HG03135 (cell line): ENCODE data around the gene GAS6.
"Not testable (repeated sequence)": the region's sequence is repeated elsewhere in the genome, so short reads cannot be mapped to it uniquely, and the experiment has no call there.

Source experiments
- ATAC-seq: cut with Tn5 transposase; IDR thresholded peaks from one replicate; pipeline ENCODE4 v1.9.1; 2021; ENCODE audit warnings: mild to moderate bottlenecking, moderate library complexity; ENCODE audit not compliant: unreplicated experiment

GAS6 gene

DNA sequence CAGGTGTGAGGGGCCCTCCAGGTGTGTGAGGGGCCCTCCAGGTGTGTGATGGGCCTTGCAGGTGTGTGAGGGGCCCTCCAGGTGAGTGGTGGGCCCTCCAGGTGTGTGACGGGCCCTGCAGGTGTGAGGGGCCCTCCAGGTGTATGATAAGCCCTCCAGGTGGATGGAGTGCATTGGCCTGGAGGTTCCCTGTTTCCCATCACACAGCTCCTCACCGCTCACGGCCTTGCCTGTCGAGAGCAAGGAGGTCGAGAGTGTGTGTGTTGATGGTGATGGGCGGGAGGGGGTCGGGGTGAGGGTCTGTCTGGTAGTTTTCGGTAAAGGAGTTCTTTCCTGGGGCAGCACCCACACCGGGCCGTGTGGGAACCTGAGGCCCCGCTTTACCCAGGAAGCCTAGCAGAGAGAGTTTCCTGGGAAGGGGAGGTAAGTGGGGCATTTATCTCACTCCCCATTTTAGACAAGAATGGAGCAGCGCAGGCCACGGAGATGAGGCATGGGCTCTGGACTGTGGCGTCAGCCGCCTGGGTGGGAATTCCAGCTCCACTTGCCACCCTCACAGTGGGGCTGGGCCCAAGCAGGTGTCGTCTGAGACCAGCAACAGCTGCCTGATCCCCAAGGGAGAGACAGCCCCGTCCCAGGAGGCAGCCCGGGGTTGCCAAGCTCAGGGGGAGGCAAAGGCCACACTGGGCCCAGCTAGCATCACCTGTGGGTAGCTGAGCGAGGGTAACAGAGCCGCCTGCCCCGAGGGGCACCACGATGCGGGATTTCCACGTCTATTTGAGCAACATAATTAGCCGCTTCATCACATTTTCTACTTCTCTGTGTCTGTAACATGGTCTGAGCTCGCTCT lies 10.9 kb upstream of the GAS6 start:
- ATAC-seq, result no peak

DNA sequence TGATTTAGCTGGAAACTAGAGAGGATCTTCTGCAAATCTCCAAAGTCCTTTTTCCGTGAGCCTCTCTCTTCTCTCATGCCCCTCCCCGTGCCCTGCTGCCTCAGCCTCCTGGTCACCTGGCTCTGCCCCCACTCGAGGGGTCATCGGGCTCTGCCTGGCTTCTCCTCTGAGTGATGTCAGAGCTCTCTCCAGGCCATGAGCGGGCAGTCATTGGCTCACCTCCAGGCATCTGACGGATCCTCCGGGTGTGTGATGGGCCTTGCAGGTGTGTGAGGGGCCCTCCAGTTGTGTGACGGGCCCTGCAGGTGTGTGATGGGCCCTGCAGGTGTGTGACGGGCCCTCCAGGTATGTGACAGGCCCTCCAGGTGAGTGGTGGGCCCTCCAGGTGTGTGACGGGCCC lies 10.3 kb upstream of the GAS6 start:
- ATAC-seq, result no peak

DNA sequence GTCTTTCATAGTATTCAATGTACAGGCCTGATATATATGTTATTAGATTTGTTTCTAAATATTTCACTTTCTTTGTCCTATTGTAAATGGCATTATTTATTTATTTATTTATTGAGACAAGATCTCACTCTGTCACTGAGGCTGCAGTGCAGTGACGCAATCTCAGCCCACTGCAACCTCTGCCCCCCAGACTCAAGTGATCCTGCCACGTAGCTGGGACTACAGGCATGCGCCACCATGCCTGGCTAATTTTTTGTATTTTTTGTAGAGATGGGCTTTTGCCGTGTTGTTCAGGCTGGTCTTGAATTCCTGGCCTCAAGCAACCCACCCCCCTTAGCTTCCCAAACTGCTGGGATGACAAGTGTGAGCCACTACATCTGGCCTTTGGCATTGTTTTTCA lies 5.4 kb upstream of the GAS6 start:
- no peak for ATAC-seq

DNA sequence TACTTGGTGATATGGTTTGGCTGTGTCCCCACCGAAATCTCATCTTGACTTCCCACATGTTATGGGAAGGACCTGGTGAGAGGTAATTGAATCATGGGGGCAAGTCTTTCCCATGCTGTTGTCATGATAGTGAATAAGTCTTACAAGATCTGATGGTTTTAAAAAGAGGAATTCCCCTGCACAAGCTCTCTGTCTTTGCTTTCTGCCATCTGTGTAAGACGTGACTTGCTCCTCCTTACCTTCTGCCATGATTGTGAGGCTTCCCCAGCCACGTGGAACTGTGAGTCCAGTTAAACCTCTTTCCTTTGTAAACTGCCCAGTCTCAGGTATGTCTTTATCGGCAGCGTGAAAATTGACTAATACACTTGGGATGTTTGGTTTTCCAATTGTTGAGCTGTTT lies 4.0 kb upstream of the GAS6 start:
- not testable (repeated sequence) for ATAC-seq

DNA sequence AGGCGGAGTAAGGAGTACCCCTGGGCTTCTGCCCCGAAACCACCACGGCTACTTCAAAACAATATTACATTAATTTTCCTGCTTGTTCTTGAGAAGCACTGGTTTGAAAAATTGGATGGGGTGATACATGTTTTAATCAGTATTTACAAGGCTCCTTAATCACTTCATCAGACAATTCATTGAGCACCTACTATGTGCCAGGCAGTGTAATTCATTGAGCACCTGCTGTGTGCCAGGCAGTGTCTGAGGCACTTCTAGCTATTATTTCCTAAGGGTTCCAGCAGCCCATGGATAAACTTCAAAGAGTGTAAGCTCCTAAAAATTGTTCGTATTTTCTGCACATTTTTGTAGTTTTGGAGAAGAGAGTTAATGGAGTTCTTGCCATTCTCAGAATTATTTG lies 1.6 kb upstream of the GAS6 start:
- ATAC-seq, result no peak

DNA sequence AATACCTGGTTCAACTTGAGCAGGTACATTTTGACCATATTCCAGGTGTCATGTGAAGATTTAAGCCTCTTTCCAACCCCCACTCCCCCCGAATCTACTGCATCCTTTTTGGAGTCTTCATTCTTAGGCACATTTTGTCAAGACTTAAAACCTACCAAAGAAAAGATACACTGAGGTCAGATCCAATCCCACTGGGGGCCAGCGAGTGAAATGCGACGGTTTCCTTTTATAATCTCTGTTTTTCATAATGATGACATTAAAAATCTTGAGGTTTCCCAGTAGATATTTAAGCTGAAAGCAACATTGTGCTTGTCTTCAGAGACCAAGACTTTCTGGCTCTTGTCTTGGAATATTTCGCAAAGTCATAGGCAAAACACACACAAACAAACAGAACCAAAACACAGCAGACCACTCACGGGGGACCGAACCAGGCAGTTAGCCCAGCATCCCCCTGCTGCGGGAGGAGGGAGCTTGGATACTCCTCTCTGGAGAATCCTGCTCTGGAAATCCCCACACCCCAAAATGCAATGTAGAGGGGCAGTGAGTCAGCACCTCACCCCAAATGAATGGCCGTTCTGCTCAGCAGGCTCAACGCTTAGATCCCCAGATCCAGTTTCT lies 506 bp upstream of the GAS6 start:
- no peak for ATAC-seq

DNA sequence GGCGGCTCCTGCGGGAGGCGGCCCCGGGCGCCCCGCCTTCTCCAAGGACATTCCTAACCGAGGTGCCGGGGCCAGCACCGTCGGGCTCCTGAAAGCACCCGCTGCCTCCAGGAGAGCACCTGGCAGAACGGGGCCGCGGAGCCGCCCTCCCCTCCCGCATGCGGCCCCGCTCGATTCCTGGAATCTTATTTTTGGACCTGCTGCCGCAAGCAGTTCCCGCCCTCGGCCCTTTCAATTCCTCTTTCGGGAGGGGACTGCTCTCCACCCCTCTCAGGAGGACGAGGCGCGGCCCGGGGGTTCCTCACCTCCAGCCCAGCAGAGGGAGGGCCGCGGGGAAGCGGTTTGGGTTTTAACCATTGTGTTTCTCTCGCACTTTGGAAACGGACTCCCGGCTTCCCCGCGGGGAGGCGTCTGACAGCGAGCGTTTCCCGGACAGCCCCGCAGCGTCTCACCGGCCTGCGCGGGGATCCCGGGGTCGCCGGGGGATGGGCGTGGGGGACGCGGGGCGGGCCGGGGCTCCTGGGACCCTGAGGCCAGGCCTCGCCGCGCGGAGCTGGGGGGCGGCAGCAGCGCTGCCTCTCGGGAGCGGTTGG lies 849 bp downstream of the GAS6 start:
- ATAC-seq, result no peak

DNA sequence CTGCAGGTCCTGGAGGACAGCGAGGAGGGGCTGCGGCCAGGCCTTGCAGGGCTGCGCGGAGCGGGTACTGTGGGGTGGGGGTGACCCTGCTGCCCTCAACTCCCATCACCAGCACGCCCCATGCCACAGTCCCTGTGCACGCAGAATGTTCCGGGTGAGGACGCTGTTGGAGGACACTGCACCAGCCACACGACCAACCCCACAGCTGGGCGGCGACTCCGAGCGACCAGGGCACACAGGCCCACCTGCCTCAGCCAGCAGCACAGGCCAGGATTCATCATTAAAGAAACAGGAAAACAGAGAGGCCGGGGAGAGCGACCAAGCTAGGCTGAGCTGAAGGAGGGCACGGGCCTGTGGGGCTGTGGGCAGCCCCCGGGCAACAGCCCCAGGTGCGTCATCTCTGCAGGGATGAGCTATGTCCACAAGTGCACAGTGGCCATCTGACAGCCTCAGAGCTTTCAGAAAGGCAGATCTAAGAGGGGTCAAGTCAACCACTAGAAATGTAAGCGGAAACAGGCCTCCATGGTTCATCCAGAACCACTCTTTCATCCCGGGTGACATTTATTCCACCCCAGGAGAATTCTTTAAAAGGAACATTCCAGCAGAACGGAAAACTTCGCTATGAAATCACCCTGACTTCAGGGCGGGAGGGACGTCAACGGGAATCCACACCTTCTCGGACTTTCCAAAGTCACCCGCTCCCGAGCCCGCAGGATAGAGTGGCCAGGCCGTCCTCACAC lies 1.5 kb downstream of the GAS6 start:
- no peak for ATAC-seq

DNA sequence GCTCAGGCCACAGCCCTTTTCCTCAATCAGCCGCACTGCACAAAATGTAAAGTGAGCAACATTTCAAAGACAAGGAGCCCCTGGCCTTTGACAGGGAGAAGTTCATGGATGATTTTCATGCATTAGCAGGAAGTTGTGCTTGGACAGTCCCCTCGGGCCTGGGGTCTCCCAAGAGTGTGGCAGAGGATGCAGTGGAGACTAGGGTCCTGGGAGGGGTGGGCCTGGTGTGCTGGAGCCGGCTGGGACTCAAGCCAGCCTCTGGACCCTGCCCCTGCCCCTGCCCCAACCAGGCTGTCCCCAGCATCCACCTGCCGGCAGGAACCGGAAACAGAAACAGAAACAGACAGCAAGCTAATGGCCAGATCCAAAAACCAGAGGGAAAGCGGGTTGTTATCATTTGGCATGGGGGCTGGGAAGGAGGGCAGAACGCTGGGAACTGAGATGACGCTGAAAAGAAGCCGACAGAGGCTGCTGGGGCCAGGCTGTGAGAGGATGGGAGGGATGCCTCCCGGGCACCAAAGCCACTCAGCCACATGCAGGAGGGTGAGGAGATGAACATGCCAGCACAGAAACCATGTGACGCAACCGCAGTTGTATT lies 2.3 kb downstream of the GAS6 start:
- ATAC-seq, result no peak

DNA sequence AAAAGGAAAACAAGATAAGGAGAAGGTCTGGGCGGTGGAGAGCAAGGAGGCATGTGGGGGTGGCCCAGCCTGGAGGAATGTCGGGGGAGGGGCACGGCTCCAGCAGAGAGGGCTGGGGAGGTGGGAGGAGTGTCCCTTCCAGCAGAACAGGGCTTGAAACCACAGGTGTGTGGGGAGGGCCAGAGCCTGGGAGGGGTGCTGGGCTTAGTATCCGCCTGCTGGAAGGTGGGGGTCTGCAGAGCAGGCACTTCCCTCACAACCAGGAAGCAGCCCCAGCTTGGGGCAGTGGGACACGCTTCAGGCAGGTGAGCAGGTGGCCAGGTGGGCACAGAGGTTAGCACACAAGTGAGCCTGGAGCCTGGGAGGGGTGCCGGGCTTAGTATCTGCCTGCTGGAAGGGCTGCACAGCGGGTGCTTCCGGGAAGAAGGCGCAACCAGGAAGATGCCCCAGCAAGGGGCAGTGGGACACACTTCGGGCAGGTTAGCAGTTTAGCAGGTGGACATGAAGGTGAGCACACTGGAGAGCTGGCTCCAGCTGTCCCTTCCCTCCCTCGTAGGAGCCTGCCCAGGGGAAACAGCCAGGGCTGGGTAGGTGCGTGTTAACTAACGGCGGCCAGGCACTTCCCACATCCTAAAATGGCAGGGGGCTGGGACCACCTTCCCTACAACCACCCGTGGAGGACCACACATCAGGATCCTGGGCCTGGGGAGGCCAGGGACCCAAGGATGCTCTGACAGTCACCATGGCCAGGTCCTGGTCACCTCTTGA lies 3.0 kb downstream of the GAS6 start:
- ATAC-seq, result no peak

DNA sequence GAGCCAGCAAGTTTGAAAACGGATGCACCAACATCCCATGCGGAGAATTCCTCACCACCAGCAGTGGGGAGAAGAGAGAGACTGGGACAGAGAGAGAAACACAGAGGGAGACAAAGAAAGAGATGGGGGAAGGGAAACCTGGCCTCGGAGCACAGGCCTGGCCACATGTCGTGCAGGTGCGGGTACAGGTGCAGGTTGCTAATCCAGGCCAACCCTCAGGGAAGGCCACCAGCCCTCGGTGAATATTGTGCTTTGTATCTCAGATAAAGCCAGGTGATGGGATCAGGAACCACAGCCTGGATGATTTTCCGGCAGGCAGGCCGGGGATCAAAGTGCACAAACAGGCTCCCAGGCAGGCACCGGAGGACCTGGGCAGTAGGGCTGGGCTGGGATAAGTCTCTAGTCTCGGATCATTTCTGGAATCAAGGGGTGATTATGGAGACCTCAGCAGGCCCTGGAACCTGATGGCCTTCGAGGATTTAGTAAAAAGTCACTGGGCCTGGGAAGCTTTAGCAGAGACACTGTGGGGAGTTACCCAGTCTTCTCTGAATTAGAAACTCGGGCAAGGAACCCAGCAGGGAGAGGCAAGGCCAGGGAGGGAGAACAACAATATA lies 3.7 kb downstream of the GAS6 start:
- no peak for ATAC-seq

DNA sequence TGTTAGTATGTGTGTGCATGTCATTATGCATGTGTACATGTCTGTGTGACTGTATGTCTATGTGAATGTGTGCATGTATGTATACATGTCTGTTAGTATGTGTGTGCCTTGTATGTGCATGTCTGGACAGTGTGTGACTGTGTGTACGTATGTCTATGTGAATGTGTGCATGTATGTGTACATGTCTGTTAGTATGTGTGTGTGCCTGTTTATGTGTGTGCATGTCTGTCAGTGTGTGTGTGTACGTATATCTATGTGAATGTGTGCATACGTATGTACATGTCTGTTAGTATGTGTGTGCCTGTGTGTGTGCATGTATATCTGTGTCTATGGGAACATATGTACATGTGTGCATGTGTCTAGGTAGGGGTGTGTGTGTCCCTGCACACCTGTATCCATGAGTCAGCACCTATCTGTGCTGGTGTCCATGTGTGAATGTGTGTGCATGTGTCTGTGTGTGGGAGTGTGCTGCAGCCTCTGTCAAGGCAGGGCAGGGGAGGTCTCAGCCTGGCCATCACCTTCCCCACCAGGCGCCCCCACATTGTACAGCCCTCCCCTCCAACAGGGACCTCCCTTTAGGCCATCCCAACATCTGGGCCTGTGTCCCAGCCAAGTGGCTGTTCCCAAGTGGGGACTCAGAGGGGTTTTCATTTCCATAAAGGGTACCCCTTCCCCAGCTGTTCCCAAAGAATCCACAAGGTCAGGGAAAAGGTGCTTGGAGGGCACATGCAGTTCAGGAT lies 4.4 kb downstream of the GAS6 start:
- ATAC-seq, result no peak

DNA sequence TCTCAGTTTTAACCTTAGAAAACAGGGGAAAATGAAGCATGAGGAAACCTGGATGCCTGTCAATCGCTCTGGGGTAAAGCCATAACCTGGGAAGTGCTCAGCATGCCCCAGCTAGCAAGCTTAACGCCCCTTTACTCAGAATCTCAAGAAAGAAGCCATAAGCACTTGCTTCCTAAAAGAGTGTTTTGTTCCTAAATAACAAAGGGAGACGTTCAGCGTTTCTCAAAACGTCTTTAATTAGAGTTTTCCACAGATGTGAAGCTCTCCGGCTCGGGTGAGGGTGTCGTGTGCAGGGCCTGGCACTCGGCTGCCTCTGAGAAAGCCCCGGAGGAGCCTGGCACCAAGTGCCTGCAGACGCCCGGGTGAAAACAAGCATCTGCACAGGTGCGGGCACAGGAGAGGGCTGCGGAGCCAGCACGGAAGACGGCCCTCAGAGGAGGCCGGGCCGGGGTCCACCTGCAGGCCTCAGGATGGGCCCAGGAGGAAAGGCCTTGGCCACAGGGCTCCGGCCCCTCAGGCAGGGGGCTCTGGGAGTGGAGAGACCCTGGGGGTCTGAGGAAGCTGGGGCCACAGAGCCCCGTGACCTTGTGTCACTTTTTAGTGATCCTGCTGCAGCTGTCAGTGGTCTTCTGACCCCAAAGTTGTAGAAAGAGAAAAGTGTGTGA lies 6.2 kb downstream of the GAS6 start:
- no peak for ATAC-seq

DNA sequence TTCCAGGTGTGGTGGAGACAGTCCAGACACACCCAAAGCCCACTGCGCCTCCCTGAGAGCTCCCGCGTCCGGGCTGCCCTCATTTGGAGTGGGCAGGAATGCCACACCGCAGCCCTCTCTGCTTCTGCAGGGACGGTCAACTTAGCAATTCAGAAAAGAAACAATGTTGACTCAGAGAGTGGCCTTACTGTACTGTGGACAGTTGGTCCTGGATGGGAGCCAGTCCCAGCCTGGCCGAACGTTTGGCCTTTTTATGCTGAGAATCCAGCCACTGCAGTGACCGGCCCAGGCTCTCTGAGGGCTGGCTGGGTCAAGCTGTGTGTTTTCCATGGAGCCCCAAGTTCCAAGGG lies 7.2 kb downstream of the GAS6 start:
- no peak for ATAC-seq

DNA sequence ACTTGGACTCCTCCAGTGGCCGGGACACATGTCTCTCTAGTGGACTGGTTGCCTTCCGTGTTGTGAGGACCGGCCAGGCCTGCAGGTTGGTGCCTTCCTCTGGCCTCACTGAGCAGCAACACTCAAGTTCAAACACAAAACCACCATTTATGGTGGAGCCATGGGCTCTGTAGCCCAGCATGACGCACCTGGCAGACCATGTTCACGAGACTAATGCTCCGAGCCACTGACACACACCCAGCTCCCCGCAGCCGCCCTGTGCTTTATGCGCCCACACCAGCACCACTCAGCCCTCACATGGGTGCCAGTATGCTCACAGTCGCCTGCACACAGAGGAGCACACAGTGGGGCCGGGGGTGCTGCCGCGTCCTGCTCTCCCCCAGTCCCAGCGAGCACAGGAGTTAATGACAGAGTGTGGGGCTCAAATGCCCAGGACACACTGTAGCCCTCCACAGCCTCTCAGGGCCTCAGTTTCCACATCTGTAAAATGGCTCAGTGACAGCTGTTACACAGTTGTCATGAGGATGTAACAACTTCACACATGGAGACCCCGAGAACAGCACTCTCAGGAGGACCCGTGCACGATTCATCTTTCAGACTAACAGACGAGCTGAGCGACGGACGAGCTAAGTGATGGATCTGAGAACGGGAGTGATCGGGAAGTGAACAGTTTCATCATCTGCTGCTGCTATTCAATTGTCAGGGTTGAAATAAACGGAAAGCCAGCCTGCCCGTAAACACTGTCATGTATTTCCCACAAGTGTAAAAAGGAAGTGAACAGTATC lies 7.8 kb downstream of the GAS6 start:
- no peak for ATAC-seq

DNA sequence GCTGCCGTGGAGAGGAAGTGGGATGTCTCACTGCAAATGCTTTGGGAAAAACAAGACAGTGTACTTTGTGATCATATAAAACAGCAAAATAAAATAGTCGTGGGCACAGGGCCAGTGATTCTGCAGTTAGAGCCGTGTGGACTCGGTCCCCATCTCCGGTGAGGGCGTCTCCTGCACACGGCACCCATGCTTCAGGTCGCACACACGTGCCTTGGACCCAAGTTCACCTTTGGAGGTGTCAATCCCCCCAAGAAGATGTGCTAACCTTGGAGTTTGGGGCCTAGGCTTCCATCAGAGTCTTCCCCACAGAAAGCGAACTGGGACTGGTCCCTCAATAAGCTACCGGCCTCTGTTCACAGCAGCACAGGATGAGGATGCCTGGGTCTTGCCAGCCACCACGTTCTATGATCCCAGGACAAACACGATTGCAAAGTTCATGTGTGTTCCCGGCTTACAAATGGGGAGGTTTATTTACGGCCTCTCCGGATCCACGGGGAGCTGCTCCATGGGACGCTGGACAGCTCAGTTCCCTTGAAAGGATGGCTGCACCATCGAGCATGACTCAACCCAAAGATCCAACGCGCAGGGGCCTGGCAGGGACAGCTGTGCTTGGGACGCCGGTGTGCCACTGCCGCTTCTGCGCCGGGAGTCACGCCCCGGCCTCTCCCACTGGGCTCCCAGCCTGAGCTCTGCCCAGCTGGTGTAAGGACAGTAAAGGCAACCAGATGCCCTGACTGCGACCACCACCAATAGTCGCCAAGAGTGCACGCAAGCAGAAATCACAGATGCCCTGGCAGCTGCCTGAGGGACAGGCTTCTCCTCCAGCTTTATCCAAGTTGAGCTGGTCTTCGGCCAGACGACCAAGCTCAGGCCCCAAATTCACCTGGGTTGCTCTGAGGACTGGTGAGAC lies 8.6 kb downstream of the GAS6 start:
- ATAC-seq, result no peak
